AG09309 (cell line): Measurements from ENCODE around the gene PRSS56.

ENCODE experiments used
- DNase-seq: peaks from one replicate; pipeline ENCODE4 v3.0.0-alpha.2; 2010; ENCODE audit warnings: low read depth
- H3K4me3 ChIP-seq: 2 replicates; pipeline ENCODE4 v1.5.1; 2011; ENCODE audit warnings: mild to moderate bottlenecking, low read depth, low read length, moderate library complexity; ENCODE audit not compliant: control insufficient read depth
- CTCF ChIP-seq: IDR thresholded peaks from 2 replicates; pipeline ENCODE4 v1.5.1; 2011; ENCODE audit warnings: mild to moderate bottlenecking, low read depth, low read length, inconsistent platforms; ENCODE audit not compliant: insufficient read depth, control insufficient read depth; ENCODE audit errors: missing control alignments

PRSS56 gene

GRCh38 chr2:232541961-232542714 is 21.9 kb downstream of the PRSS56 start:
- no peak for TF ChIP-seq CTCF
- DNase-seq = no peak
- no peak overlapping the region for H3K4me3 ChIP-seq

GRCh38 chr2:232542715-232543467 is 22.7 kb downstream of the PRSS56 start:
- no peak for DNase-seq
- no peak for TF ChIP-seq CTCF
- no peak overlapping the region for H3K4me3 ChIP-seq

- no peak for TF ChIP-seq CTCF
- H3K4me3 ChIP-seq = no peak overlapping the region
- DNase-seq = no peak
These were observed 23.3 kb downstream of the PRSS56 start for GRCh38 chr2:232543491-232543890.

- no peak for TF ChIP-seq CTCF
- DNase-seq = no peak
- no peak overlapping the region for H3K4me3 ChIP-seq
These were observed 23.9 kb downstream of the PRSS56 start for GRCh38 chr2:232543928-232544631.

- no peak overlapping the region for H3K4me3 ChIP-seq
- no peak for DNase-seq
- no peak for TF ChIP-seq CTCF
These were observed 24.5 kb downstream of the PRSS56 start for GRCh38 chr2:232544674-232545073.

- H3K4me3 ChIP-seq = no peak overlapping the region
- no peak for DNase-seq
- TF ChIP-seq CTCF = no peak
These were observed 25.6 kb downstream of the PRSS56 start for GRCh38 chr2:232545511-232546375.
